SKM-1 (cell line): ENCODE results near the gene SLC29A4.
"Not testable (repeated sequence)": the region's sequence is repeated elsewhere in the genome, so short reads cannot be mapped to it uniquely, and the experiment has no call there.

Experiments used
- DNase-seq: peaks from one replicate; lab custom pipeline; 2025; ENCODE audit not compliant: unreplicated experiment; lab: John Stamatoyannopoulos, UW

SLC29A4 gene

DNA sequence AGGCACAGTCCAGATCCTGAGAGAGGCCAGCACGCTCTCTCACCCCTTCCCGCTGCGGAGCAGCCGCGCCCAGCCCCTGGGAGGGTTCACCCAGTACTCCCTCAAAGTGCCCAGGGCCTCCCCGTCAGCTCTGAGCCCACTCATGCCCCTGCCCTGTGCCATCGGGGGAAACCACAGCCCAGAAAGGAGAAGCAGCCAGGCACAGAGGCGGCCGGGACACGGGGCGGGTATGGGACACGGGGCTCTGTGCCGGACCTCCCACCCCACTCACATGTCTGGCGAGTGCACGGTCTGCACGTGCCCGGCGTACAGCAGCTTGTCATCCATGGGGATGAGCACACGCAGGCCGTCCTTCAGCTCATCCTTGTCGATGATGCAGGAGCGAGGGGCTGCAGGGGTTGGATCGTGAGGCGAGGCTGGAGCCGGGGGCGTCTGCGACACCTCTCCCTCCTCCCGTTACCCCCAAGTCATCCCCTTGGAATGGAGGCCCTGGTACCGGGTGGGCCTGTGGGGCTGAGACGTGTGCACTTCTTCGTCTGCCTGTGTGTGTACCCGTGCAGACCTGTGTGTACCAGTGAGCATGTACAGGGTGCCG, 38.2 kb downstream of the SLC29A4 start:
- DNase-seq = no peak

GRCh38 chr7:5322621-5323410, 40.1 kb downstream of the SLC29A4 start:
- no peak for DNase-seq

GRCh38 chr7:5323800-5324781, 41.3 kb downstream of the SLC29A4 start:
- not testable (repeated sequence) for DNase-seq

- no peak for DNase-seq
Measured at GRCh38 chr7:5324961-5325360, 42.2 kb downstream of the SLC29A4 start.

GRCh38 chr7:5330288-5330687, 47.5 kb downstream of the SLC29A4 start:
- DNase-seq = no peak

- no peak for DNase-seq
Measured at GRCh38 chr7:5332579-5332978, 49.8 kb downstream of the SLC29A4 start.

GRCh38 chr7:5333121-5334045, 50.6 kb downstream of the SLC29A4 start:
- no peak for DNase-seq

DNA sequence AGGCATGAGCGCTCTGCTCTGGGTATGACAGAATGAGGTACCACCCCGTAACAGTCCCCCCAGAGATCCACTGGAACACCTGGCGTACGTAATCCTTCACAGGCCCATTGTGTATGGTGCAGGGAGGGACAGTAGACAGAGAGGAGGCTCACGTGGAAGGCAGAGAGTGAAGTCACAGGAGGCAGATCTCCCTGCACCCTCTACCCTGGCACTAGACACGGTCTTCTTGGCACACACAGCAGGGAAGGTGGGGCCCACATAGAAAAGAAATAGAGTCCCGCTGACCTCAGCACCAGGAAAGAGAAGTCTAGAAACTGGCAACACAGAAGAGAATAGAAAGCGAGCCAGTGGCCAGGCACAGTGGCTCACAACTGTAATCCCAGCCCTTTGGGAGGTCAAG, 51.9 kb downstream of the SLC29A4 start:
- no peak for DNase-seq

DNA sequence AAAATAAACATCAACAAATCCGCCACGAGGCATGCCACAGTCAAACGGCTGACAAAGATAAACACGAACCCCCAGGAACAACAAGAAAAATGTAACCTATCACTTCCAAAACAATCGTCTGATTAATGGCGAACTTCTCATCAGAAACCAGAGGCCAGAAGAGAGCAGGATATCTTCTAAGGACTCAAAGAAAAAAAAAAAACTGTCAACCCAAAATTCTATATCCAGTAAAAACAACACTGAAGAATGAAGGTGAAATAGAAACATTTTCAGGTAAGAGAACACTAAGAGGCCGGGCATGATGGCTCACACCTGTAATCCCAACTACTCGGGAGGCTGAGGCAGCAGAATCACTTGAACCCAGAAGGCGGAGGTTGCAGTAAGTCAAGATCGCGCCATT, 54.3 kb downstream of the SLC29A4 start:
- no peak for DNase-seq

DNA sequence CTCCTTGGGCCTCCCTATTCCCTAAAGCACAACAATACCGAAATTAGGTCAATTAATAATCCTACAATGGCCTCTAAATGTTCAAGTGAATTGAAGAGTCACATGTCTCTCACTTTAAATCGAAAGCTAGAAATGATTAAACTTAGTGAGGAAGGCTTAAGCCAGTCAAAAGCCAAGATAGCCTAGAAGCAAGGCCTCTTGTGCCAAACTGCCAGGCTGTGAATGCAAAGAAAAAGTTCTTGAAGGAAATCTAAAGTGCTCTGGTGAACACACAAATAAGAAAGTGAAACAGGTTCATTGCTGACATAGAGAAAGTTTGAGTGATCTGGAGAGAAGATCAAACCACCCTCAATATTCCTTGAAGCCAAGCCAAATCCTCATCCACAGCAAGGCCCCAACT, 57.2 kb downstream of the SLC29A4 start:
- DNase-seq = no peak

GRCh38 chr7:5342631-5343030, 59.9 kb downstream of the SLC29A4 start:
- no peak for DNase-seq

GRCh38 chr7:5343884-5344283, 61.1 kb downstream of the SLC29A4 start:
- no peak for DNase-seq

GRCh38 chr7:5344342-5344741, 61.6 kb downstream of the SLC29A4 start:
- no peak for DNase-seq

- DNase-seq = no peak
Measured at GRCh38 chr7:5345171-5345570, 62.4 kb downstream of the SLC29A4 start.

DNA sequence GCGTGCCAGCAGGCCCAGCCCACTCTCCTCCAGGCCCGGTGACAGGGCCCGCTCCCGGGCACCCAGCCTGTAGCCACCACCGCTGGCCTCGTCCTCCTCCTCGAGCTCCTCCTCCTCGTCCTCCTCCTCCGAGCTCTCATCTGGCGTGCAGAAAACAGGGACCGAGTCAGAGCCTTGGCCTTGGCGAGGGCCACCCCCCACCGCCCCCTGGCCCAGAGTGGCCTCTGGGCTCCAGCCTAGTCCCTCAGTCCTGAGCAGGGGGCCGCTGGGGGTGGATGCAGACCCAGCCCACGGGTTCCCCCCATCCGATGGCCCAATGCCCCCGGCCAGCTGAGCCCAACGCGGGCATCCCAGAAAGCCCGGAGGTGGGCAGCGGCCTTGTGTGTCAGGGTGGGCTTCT, 62.9 kb downstream of the SLC29A4 start:
- no peak for DNase-seq

DNA sequence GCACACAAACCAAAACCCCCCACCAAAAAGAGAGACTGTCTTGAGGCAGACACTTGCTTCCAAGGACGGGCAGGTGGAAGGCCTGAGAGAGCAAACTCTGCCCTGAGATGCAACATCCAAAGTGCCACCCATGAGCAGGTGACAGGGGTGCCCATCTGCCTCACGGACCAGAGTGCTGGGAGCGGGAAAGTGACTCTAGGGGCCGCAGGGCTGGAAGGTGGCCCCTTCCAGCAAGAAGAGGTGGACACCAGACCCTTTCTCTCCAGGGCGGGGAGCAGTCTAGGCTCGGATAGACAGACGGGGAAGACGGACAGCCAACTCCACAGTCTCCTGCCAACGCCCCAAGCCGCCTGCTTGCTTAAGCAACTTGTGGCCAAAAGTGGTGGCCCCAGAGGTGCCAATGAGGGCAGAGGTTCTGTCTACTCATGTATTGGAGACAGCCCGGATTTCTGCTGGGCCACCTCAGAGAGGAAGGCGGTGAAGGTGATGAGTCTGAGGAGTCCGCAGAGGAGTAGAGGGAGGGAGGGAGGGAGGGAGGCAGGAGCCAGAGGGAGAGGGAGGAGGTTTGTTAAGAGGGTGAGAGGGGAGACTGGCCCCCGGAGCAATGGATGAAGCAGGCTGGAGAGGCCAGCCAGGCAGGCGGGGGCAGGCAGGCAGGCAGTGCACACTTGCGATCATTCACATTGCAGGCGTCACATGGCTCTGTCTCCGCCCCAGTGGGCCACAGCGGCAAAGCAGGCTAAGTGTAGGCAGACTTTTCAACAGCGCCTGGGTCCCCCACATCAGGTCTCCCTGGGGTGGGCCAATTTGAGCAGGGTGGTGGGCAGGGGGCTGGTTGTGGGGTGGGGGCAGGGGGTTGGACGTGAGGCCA, 65.6 kb downstream of the SLC29A4 start:
- no peak for DNase-seq

GRCh38 chr7:5349005-5349380, 66.2 kb downstream of the SLC29A4 start:
- DNase-seq = no peak

- no peak for DNase-seq
Measured at GRCh38 chr7:5349437-5350173, 66.9 kb downstream of the SLC29A4 start.

GRCh38 chr7:5350174-5350463, 67.4 kb downstream of the SLC29A4 start:
- DNase-seq = no peak
